ENCODE data around the gene POLH.
"Not testable (repeated sequence)": the region's sequence is repeated elsewhere in the genome, so short reads cannot be mapped to it uniquely, and the experiment has no call there.

POLH gene

GRCh38 chr6:43647613-43648012 is 71.6 kb downstream of the POLH start:
- H3K4me3 ChIP-seq (replicated peaks; ENCODE audit: low read depth, low read length) = no peak overlapping the region
- no peak for TF ChIP-seq CTCF (IDR thresholded peaks at IDR 0.05; ENCODE audit: low read length, missing control alignments)
- DNase-seq (ENCODE audit: low read depth) = no peak

GRCh38 chr6:43648248-43648647 is 72.3 kb downstream of the POLH start:
- no peak for TF ChIP-seq CTCF (IDR thresholded peaks at IDR 0.05; ENCODE audit: low read length, missing control alignments)
- DNase-seq (ENCODE audit: low read depth) = no peak
- no peak overlapping the region for H3K4me3 ChIP-seq (replicated peaks; ENCODE audit: low read depth, low read length)

- not testable (repeated sequence) for DNase-seq (ENCODE audit: low read depth); H3K4me3 ChIP-seq (replicated peaks; ENCODE audit: low read depth, low read length)
Observed at GRCh38 chr6:43652822-43653221, 76.8 kb downstream of the POLH start.

GRCh38 chr6:43657221-43657802 is 81.3 kb downstream of the POLH start:
- no peak for DNase-seq (ENCODE audit: low read depth)
- TF ChIP-seq CTCF (IDR thresholded peaks at IDR 0.05; ENCODE audit: low read length, missing control alignments) = no peak
- H3K4me3 ChIP-seq (replicated peaks; ENCODE audit: low read depth, low read length) = no peak overlapping the region

DNA sequence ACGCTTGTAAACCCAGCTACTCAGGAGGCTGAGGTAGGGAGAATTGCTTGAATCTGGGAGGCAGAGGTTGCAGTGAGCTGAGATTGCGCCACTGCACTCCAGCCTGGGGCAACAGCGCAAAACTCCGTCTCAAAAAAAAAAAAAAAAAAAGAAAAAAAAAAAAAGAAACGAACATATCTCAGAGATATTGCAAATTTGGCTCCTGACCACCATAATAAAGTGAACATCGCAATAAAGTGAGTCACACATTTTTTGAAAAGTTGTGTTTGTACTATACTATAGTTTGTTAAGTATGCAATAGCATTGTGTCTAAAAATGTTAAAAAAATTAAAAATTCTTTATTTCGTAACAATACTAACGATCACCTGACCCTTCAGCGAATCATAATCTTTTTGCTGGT is 82.2 kb downstream of the POLH start:
- no peak for TF ChIP-seq CTCF (IDR thresholded peaks at IDR 0.05; ENCODE audit: low read length, missing control alignments)
- no peak for DNase-seq (ENCODE audit: low read depth)
- H3K4me3 ChIP-seq (replicated peaks; ENCODE audit: low read depth, low read length) = no peak overlapping the region

DNA sequence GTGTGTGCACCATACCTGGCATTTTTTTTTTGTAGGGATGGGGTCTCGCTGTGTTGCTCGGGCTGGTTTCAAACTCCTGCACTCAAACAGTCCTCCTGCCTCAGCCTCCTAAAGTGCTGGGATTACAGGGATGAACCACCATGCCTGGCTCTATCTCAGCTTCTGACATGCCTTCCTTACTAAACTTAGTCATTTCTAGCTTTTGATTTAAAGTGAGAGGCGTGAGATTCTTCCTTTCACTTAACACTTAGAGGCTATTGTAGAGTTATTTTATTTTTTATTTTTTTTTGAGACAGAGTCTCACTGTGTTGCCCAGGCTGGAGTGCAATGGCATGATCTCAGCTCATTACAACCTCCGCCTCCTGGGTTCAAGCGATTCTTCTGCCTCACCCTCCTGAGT is 87.0 kb downstream of the POLH start:
- not testable (repeated sequence) for DNase-seq (ENCODE audit: low read depth); H3K4me3 ChIP-seq (replicated peaks; ENCODE audit: low read depth, low read length)

Data from fibroblast of pulmonary artery (primary cell).